HepG2 (cell line): ENCODE measurements around the gene SYNJ2. TPM values are rescaled to one million over a fixed set of nuclear protein-coding genes. Genes with fewer than 3 reads are reported as not detected.

Experiments used
- ATAC-seq: fragments of 200-7000 bp; cut with Tn5 transposase; 3 replicates; pipeline ENCODE4 v1.9.1; 2020; ENCODE audit warnings: mild to moderate bottlenecking, moderate library complexity
- BruUV-seq: library from RNA; stranded (reverse); fragments of 400-500 nt; replicated peaks from 2 replicates; lab custom pipeline; 2021; lab: Mats Ljungman, UMichigan
- CTCF ChIA-PET: fragments of 300-600 bp; formaldehyde crosslinking; extraction: SDS; loops from one replicate; lab custom pipeline; 2021; ENCODE audit warnings: low total read pairs, inconsistent platforms, low intra/inter-chr PET ratio; lab: Yijun Ruan, JAX
- POLR2A ChIA-PET: fragments of 350-600 bp; sonication (Branson Sonifier 250); formaldehyde crosslinking; loops from one replicate; lab custom pipeline; 2020; ENCODE audit warnings: antibody characterized with exemption, inconsistent platforms; lab: Yijun Ruan, JAX
- DNase-seq: peaks from one replicate; pipeline ENCODE4 v3.0.0-alpha.2; 2015; ENCODE audit warnings: low spot score
- FAIRE-seq: peaks from 3 replicates; lab custom pipeline; 2011; peaks lifted over from hg19 to GRCh38; lab: Jason Lieb, UNC
- H2AFZ ChIP-seq: one replicate; pipeline ENCODE4 v1.6.1; 2011; ENCODE audit warnings: low read length, inconsistent platforms
- H3K27ac ChIP-seq: fragments of 300-600 bp; 3 replicates; pipeline ENCODE4 v1.8.0; 2011; ENCODE audit warnings: mixed run types, mild to moderate bottlenecking, mixed read lengths, low read length, inconsistent platforms; ENCODE audit not compliant: insufficient read depth; ENCODE audit errors: extremely low read length
- H3K27me3 ChIP-seq, 2 experiments: fragments of 200-600 bp in 1 of 2; 2 replicates in 1 of 2; 3 replicates in 1 of 2; pipeline versions ENCODE4 v1.6.0 to v1.8.0; 2011; ENCODE audit warnings: low read length in 2 of 2, mild to moderate bottlenecking in 2 of 2, moderate library complexity in 2 of 2, inconsistent platforms in 1 of 2; ENCODE audit not compliant: insufficient read depth in 2 of 2, control insufficient read depth in 1 of 2
- H3K36me3 ChIP-seq, 2 experiments: fragments of 200-600 bp in 1 of 2; replicated peaks in 1 of 2; 2 replicates in 1 of 2; 3 replicates in 1 of 2; pipeline versions ENCODE4 v1.5.1 to v1.8.0; 2011; ENCODE audit warnings: low read length in 2 of 2, inconsistent platforms in 1 of 2; ENCODE audit not compliant: insufficient read depth in 2 of 2, control insufficient read depth in 1 of 2
- H3K4me1 ChIP-seq: 2 replicates; pipeline ENCODE4 v1.5.1; 2012; ENCODE audit warnings: low read length, inconsistent platforms; ENCODE audit not compliant: insufficient read depth
- H3K4me2 ChIP-seq: 2 replicates; pipeline ENCODE4 v1.6.0; 2011; ENCODE audit warnings: low read depth, low read length, inconsistent platforms
- H3K4me3 ChIP-seq, 3 experiments: fragments of 200-600 bp in 1 of 3; sonication (generic), shearing (Covaris generic) in 1 of 3; replicated peaks in 1 of 3; 2 replicates each; pipeline ENCODE4 v1.5.1; 2011 to 2016; ENCODE audit warnings: low read length in 3 of 3, inconsistent platforms in 2 of 3, low read depth in 2 of 3, mild to moderate bottlenecking in 2 of 3, control low read depth in 1 of 3, mixed read lengths in 1 of 3; ENCODE audit not compliant: insufficient read depth in 1 of 3
- H3K79me2 ChIP-seq: one replicate; pipeline ENCODE4 v1.6.1; 2011; ENCODE audit warnings: low read length, inconsistent platforms; ENCODE audit not compliant: insufficient read depth
- H3K9ac ChIP-seq: 2 replicates; pipeline ENCODE4 v1.6.0; 2011; ENCODE audit warnings: mild to moderate bottlenecking, low read depth, low read length, inconsistent platforms; ENCODE audit not compliant: insufficient read depth
- H3K9me3 ChIP-seq: 2 replicates; pipeline ENCODE4 v1.5.1; 2012; ENCODE audit warnings: mild to moderate bottlenecking, low read length
- H4K20me1 ChIP-seq: 2 replicates; pipeline ENCODE4 v1.6.0; 2011; ENCODE audit warnings: inconsistent platforms, mild to moderate bottlenecking, low read length, moderate library complexity; ENCODE audit not compliant: insufficient read depth
- CHD4 ChIP-seq: fragments of 200-600 bp; sonication (generic); IDR thresholded peaks from 2 replicates; pipeline ENCODE4 v1.7.0; 2017; ENCODE audit warnings: mild to moderate bottlenecking, low read length, borderline replicate concordance
- CREB1 ChIP-seq, 2 experiments: fragments of 450-650 bp in 1 of 2; IDR thresholded peaks; 2 replicates each; pipeline ENCODE4 v1.6.1; 2016 to 2017; ENCODE audit warnings: control low read depth in 1 of 2, mild to moderate bottlenecking in 1 of 2, missing compliant biosample characterization in 1 of 2, missing genetic modification characterization in 1 of 2
- ELF3 ChIP-seq: IDR thresholded peaks from 2 replicates; pipeline ENCODE4 v1.6.1; 2016; ENCODE audit warnings: missing genetic modification reagents, missing compliant biosample characterization
- HES4 ChIP-seq: sonication (generic); formaldehyde crosslinking; IDR thresholded peaks from 2 replicates; pipeline ENCODE4 v1.9.0; 2021; ENCODE audit warnings: mild to moderate bottlenecking, missing genetic modification reagents, borderline replicate concordance
- HOXA7 ChIP-seq: sonication (generic); formaldehyde crosslinking; IDR thresholded peaks from 2 replicates; pipeline ENCODE4 v1.8.1; 2022; ENCODE audit warnings: mild to moderate bottlenecking, missing genetic modification reagents, moderate library complexity
- KDM2A ChIP-seq: sonication (generic); formaldehyde crosslinking; IDR thresholded peaks from 2 replicates; pipeline ENCODE4 v1.4.0; 2020; ENCODE audit warnings: low read depth, missing genetic modification reagents, borderline replicate concordance
- KMT2A ChIP-seq: sonication (generic); formaldehyde crosslinking; IDR thresholded peaks from 2 replicates; pipeline ENCODE4 v1.4.0; 2020; ENCODE audit warnings: missing genetic modification reagents
- MAFF ChIP-seq: IDR thresholded peaks from 2 replicates; pipeline ENCODE4 v1.6.1; 2011; ENCODE audit warnings: low read depth, low read length, improper control_type of control experiment
- SIX4 ChIP-seq: sonication (generic); formaldehyde crosslinking; IDR thresholded peaks from 2 replicates; pipeline ENCODE4 v1.4.0; 2020; ENCODE audit warnings: missing genetic modification reagents
- SKI ChIP-seq: fragments of 450-650 bp; IDR thresholded peaks from one replicate; pipeline ENCODE4 v1.6.1; 2018; ENCODE audit warnings: mild to moderate bottlenecking; ENCODE audit not compliant: partially characterized antibody
- ZNF362 ChIP-seq: sonication (generic); formaldehyde crosslinking; IDR thresholded peaks from 2 replicates; pipeline ENCODE4 v1.4.0; 2020; ENCODE audit warnings: missing genetic modification reagents, mild to moderate bottlenecking, borderline replicate concordance
- ZNF543 ChIP-seq: sonication (generic); formaldehyde crosslinking; IDR thresholded peaks from 2 replicates; pipeline ENCODE4 v1.4.0; 2020; ENCODE audit warnings: mild to moderate bottlenecking, missing genetic modification reagents
- ZNF567 ChIP-seq: sonication (generic); formaldehyde crosslinking; IDR thresholded peaks from 2 replicates; pipeline ENCODE4 v1.8.1; 2023; ENCODE audit warnings: mild to moderate bottlenecking, missing genetic modification reagents, borderline replicate concordance
- ZNF883 ChIP-seq: sonication (generic); formaldehyde crosslinking; IDR thresholded peaks from 2 replicates; pipeline ENCODE4 v1.5.1; 2020; ENCODE audit warnings: mild to moderate bottlenecking, missing genetic modification reagents; ENCODE audit errors: not compliant biosample characterization
- WGBS: methylation state at CpG from one replicate; pipeline ENCODE4 v1.1.6; 2017; ENCODE audit warnings: low lambda C conversion rate; 5-methylcytosine and 5-hydroxymethylcytosine counted together
- in situ Hi-C: cut with HindIII; loops from 2 replicates; pipeline ENCODE4 v1.10.0; 2017; ENCODE audit warnings: low pct_unique_long_range_greater_than_20kb; ENCODE audit not compliant: extremely low pct_ligation_motif_present
- intact Hi-C: fragments of 100-400 bp; cut with micrococcal nuclease; formaldehyde crosslinking; loops from one replicate; pipeline ENCODE4 v1.10.0; 2022; ENCODE audit not compliant: unreplicated experiment
- polyA plus RNA-seq, 8 experiments: library from polyadenylated mRNA; depleted of rRNA in 3 of 8; stranded (reverse) in 7 of 8; unstranded in 1 of 8; fragments of >200 nt; fragmentation: Illumina TruSeq in 4 of 8; extraction: Trizol in 4 of 8; gene quantifications; 2 replicates each; pipeline versions ENCODE4 v1.2.1 to v1.2.3, GENCODE V29; 2011 to 2016; ENCODE audit warnings: low read depth in 4 of 8, missing spikeins in 1 of 8, mixed read lengths in 1 of 8; ENCODE audit not compliant: insufficient read depth in 1 of 8
- total RNA-seq, 5 experiments: library from RNA; depleted of rRNA; stranded (reverse); fragments of >200 nt; fragmentation: Illumina TruSeq; extraction: Trizol; gene quantifications; 2 replicates each; pipeline ENCODE4 v1.2.3, GENCODE V29; 2016; ENCODE audit warnings: low read depth in 1 of 5
- TF ChIP-seq, protein P1 (sequence below): sonication (generic); formaldehyde crosslinking; IDR thresholded peaks from 2 replicates; pipeline ENCODE4 v1.4.0; 2020; ENCODE audit warnings: missing genetic modification reagents

SYNJ2 gene
- total and polyA plus RNA-seq, 2 of the 13 experiments (the other 11 are each of a cell fraction or from before 2014, with no cell fraction given) = 39.1 to 57.6 TPM

GRCh38 chr6:158037021-158037420 lies 55.4 kb downstream of the SYNJ2 start:
- Histone ChIP-seq H2AFZ (no peak overlapping the region), H3K36me3 (peaks cover 34 to 62% of the 10 kb centered on the region in 2 experiments), H3K4me3 (no peak overlapping the region), H3K79me2 (peaks cover 50% of the 10 kb centered on the region), H3K4me2 (no peak overlapping the region), H3K27me3 (no peaks in the 10 kb centered on the region), H3K4me1 (peaks cover 87% of the 10 kb centered on the region), H4K20me1 (no peaks in the 10 kb centered on the region), H3K27ac (no peak overlapping the region), H3K9ac (no peak overlapping the region), H3K9me3 (no peaks in the 10 kb centered on the region)
- intact Hi-C loops (no loop called here), in situ Hi-C loops (no loop called here)
- no peak for TF ChIP-seq ZNF543 (CRISPR knock-in tag)
- TF ChIP-seq ZNF567 (CRISPR knock-in tag) = no peak
- no peak for TF ChIP-seq CHD4
- TF ChIP-seq ELF3 (CRISPR knock-in tag) = no peak
- TF ChIP-seq HOXA7 = no peak
- TF ChIP-seq HES4 (CRISPR knock-in tag) = no peak
- TF ChIP-seq KDM2A (CRISPR knock-in tag) = no peak
- TF ChIP-seq MAFF = no peak
- no peak for TF ChIP-seq ZNF362
- TF ChIP-seq SIX4 (CRISPR knock-in tag) = no peak
- no peak for TF ChIP-seq ZNF883
- TF ChIP-seq, protein P1, sequence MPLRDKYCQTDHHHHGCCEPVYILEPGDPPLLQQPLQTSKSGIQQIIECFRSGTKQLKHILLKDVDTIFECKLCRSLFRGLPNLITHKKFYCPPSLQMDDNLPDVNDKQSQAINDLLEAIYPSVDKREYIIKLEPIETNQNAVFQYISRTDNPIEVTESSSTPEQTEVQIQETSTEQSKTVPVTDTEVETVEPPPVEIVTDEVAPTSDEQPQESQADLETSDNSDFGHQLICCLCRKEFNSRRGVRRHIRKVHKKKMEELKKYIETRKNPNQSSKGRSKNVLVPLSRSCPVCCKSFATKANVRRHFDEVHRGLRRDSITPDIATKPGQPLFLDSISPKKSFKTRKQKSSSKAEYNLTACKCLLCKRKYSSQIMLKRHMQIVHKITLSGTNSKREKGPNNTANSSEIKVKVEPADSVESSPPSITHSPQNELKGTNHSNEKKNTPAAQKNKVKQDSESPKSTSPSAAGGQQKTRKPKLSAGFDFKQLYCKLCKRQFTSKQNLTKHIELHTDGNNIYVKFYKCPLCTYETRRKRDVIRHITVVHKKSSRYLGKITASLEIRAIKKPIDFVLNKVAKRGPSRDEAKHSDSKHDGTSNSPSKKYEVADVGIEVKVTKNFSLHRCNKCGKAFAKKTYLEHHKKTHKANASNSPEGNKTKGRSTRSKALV = no peak
- TF ChIP-seq CREB1 (IDR thresholded peaks at IDR 0.05) = no peak
- TF ChIP-seq CREB1 (CRISPR knock-in tag; IDR thresholded peaks at IDR 0.05) = no peak
- TF ChIP-seq SKI = no peak
- TF ChIP-seq KMT2A = no peak
- WGBS = 97% methylated on average over 12 of the region's 12 CpGs
- ATAC-seq (no peak), FAIRE-seq (no peak), DNase-seq (no peak)
- CTCF ChIA-PET = no interaction called here
- no TSS peak for BruUV-seq
- POLR2A ChIA-PET = no interaction called here
